Effector memory CD4-positive, alpha-beta T cell (primary cell): Measurements from ENCODE around the gene RGS10.
A peak's percentile ranks its signal among the peaks of the same experiment; 100 is the strongest.
"Not testable (repeated sequence)": the region's sequence is repeated elsewhere in the genome, so short reads cannot be mapped to it uniquely, and the experiment has no call there.

ENCODE experiments used
- DNase-seq, 3 donors: peaks; one replicate each; pipeline ENCODE4 v3.0.0-alpha.2; 2020
- H3K27ac ChIP-seq: 2 replicates; pipeline ENCODE4 v1.7.0; 2013; ENCODE audit warnings: mild to moderate bottlenecking, low read length, moderate library complexity; ENCODE audit not compliant: insufficient read depth, poor library complexity, severe bottlenecking
- H3K27me3 ChIP-seq: replicated peaks from 2 replicates; pipeline ENCODE4 v1.7.0; 2013; ENCODE audit warnings: mild to moderate bottlenecking, low read length; ENCODE audit not compliant: insufficient read depth, control insufficient read depth, poor library complexity, severe bottlenecking
- H3K36me3 ChIP-seq: 2 replicates; pipeline ENCODE4 v1.7.0; 2013; ENCODE audit warnings: mild to moderate bottlenecking, low read length, moderate library complexity; ENCODE audit not compliant: control insufficient read depth, insufficient read depth
- H3K4me1 ChIP-seq: 2 replicates; pipeline ENCODE4 v1.7.0; 2013; ENCODE audit warnings: low read length, mild to moderate bottlenecking; ENCODE audit not compliant: control insufficient read depth, insufficient read depth, poor library complexity, severe bottlenecking
- H3K4me3 ChIP-seq: 2 replicates; pipeline ENCODE4 v1.7.0; 2013; ENCODE audit warnings: low read length, low read depth, mild to moderate bottlenecking; ENCODE audit not compliant: insufficient read depth, poor library complexity, severe bottlenecking
- H3K9me3 ChIP-seq: 2 replicates; pipeline ENCODE4 v1.7.0; 2013; ENCODE audit warnings: mild to moderate bottlenecking, low read length, moderate library complexity; ENCODE audit not compliant: control insufficient read depth
- total RNA-seq, 3 donors: gene quantifications; one replicate each; lab custom pipeline; 2026; lab: John Stamatoyannopoulos, UW

RGS10 gene, protein sequence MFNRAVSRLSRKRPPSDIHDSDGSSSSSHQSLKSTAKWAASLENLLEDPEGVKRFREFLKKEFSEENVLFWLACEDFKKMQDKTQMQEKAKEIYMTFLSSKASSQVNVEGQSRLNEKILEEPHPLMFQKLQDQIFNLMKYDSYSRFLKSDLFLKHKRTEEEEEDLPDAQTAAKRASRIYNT
- 34.2 to 56.4 (median 55.0) reads per million in 3 donors for total RNA-seq

DNA sequence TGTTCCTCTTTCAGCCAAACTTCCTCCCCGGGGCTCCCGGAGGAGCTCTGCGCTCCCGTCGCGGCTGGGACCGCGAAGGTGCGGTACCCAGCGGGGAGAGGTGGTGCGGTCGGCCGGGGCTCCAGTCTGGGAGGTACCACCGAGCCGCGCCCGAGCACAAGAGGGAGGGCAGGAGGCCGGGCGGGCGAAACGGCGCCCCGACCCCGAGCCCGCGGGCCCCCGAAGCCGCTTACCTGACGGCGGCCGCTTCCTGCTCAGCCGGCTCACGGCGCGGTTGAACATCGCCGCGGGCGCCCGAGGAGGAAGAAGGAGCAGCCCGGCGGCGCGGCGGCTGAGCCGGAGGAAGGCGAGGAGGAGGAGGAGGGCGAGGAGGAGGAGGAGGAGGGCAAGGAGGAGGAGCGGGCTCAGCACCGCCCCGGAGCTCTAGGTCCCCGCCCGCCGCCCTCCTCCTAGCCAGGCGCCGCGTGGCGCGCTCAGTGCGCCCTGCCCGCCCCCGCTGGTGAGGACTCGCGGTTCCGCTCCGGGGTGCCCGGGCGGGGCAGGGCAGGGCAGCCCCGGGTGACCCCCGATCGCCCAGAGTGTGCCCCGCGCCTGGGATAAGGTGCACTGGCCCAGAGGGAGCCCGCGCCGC lies at the start of gene RGS10:
RGS10 (minus strand) TSS at position 363 of the 631 bp plus-strand sequence; CDS start at position 282, 81 bp downstream.
- H3K9me3 ChIP-seq = no peaks in the 10 kb centered on the region
- H3K27ac ChIP-seq = peak within 1 kb of the TSS; percentile 80
- peaks cover 25% of the 10 kb centered on the region for H3K4me1 ChIP-seq
- H3K36me3 ChIP-seq = no peaks in the 10 kb centered on the region
- peak; percentile 61 to 69 (median 65) for DNase-seq
- H3K27me3 ChIP-seq = no peaks in the 10 kb centered on the region
- H3K4me3 ChIP-seq = peak within 1 kb of the TSS; percentile 90

GRCh38 chr10:119588071-119588470 lies 45.6 kb upstream of the RGS10 start:
- H3K27me3 ChIP-seq = no peaks in the 10 kb centered on the region
- H3K27ac ChIP-seq = no peak overlapping the region
- H3K4me3 ChIP-seq = no peak overlapping the region
- H3K4me1 ChIP-seq = peaks cover 10% of the 10 kb centered on the region
- peaks cover 19% of the 10 kb centered on the region for H3K36me3 ChIP-seq
- H3K9me3 ChIP-seq = no peaks in the 10 kb centered on the region
- no peak for DNase-seq

DNA sequence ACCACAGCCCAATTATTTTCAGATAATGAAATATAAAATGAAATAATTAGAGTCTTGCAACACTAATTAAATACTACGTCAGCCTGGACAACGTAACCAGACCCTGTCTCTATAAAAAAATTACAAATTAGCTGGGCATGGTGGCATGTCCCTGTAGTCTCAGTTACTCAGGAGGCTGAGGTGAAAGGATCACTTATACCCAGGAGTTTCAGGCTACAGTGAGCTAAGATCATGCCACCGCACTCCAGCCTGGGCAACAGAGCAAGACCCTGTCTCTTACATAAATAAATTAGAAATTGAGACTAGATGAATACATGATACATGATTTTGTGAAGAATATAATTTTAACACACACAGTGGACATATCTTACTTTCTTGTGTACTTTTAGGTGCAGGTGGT lies 35.8 kb upstream of the RGS10 start:
- Histone ChIP-seq H3K4me3 (no peak overlapping the region), H3K4me1 (no peaks in the 10 kb centered on the region), H3K9me3 (no peaks in the 10 kb centered on the region), H3K27me3 (no peaks in the 10 kb centered on the region), H3K36me3 (peaks cover 52% of the 10 kb centered on the region), H3K27ac (no peak overlapping the region)
- no peak for DNase-seq

GRCh38 chr10:119575991-119576390 lies 33.5 kb upstream of the RGS10 start:
- Histone ChIP-seq H3K27ac (peak overlapping the region; percentile 0), H3K4me1 (no peaks in the 10 kb centered on the region), H3K36me3 (peaks cover 53% of the 10 kb centered on the region), H3K4me3 (no peak overlapping the region), H3K9me3 (no peaks in the 10 kb centered on the region), H3K27me3 (no peaks in the 10 kb centered on the region)
- DNase-seq = no peak

- Histone ChIP-seq H3K4me1 (no peaks in the 10 kb centered on the region), H3K9me3 (no peaks in the 10 kb centered on the region), H3K27me3 (no peaks in the 10 kb centered on the region), H3K4me3 (no peak overlapping the region), H3K27ac (peak overlapping the region; percentile 0), H3K36me3 (peaks cover 53% of the 10 kb centered on the region)
- DNase-seq = peak in 1 of 3 donors; percentile 14
Observed at GRCh38 chr10:119575506-119575905, 33.0 kb upstream of the RGS10 start.

- H3K27ac ChIP-seq = no peak overlapping the region
- no peak overlapping the region for H3K4me3 ChIP-seq
- no peaks in the 10 kb centered on the region for H3K4me1 ChIP-seq
- H3K27me3 ChIP-seq = no peaks in the 10 kb centered on the region
- peaks cover 6% of the 10 kb centered on the region for H3K36me3 ChIP-seq
- DNase-seq = no peak
- no peaks in the 10 kb centered on the region for H3K9me3 ChIP-seq
Observed at GRCh38 chr10:119567978-119568377, 25.5 kb upstream of the RGS10 start.

- Histone ChIP-seq H3K4me1 (no peaks in the 10 kb centered on the region), H3K4me3 (no peak overlapping the region), H3K27me3 (no peaks in the 10 kb centered on the region), H3K27ac (no peak overlapping the region), H3K36me3 (no peaks in the 10 kb centered on the region), H3K9me3 (no peaks in the 10 kb centered on the region)
- DNase-seq = no peak
Observed at GRCh38 chr10:119562097-119562496, 19.6 kb upstream of the RGS10 start.

GRCh38 chr10:119559511-119559910 lies 17.0 kb upstream of the RGS10 start:
- not testable (repeated sequence) for H3K9me3 ChIP-seq, H3K4me3 ChIP-seq, H3K27ac ChIP-seq, H3K36me3 ChIP-seq, DNase-seq, H3K4me1 ChIP-seq, H3K27me3 ChIP-seq

- H3K27ac ChIP-seq, H3K27me3 ChIP-seq, H3K4me1 ChIP-seq, H3K9me3 ChIP-seq, H3K36me3 ChIP-seq, H3K4me3 ChIP-seq, DNase-seq: not testable (repeated sequence)
Observed at GRCh38 chr10:119556081-119556480, 13.6 kb upstream of the RGS10 start.

DNA sequence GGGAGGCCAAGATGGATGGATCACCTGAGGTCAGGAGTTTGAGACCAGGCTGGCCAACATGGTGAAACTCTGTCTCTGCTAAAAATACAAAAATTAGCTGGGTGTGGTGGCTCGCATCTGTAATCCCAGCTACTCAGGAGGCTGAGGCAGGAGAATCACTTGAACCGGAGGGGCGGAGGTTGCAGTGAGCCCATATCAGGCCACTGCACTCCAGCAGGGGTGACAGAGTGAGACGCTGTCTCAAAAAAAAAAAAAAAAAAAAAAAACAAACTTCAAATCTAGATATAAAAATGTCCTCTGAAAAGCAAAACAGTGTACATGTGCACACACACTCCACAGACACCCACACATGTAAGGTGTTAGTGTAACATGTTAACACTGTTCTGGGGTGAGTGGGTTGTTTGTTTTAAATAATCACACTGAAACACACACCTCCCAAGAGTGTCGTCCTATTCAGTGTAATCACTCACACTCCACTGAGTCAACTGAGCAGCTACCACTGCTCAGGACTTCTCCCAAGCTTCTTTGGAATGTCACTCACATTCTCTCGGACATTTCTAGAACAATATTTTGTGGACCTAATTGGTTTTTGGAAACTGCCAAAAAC lies 12.8 kb upstream of the RGS10 start:
- Histone ChIP-seq H3K36me3 (no peaks in the 10 kb centered on the region), H3K27ac (no peak overlapping the region), H3K27me3 (no peaks in the 10 kb centered on the region), H3K9me3 (no peaks in the 10 kb centered on the region), H3K4me3 (no peak overlapping the region), H3K4me1 (no peaks in the 10 kb centered on the region)
- no peak for DNase-seq
